HepG2 (cell line): ENCODE data around the gene IQGAP2. TPM values are rescaled to one million over a fixed set of nuclear protein-coding genes. Genes with fewer than 3 reads are reported as not detected.

ENCODE experiments used
- ATAC-seq: fragments of 200-7000 bp; cut with Tn5 transposase; 3 replicates; pipeline ENCODE4 v1.9.1; 2020; ENCODE audit warnings: mild to moderate bottlenecking, moderate library complexity
- BruUV-seq: library from RNA; stranded (reverse); fragments of 400-500 nt; replicated peaks from 2 replicates; lab custom pipeline; 2021; lab: Mats Ljungman, UMichigan
- CTCF ChIA-PET: fragments of 300-600 bp; formaldehyde crosslinking; extraction: SDS; loops from one replicate; lab custom pipeline; 2021; ENCODE audit warnings: low total read pairs, inconsistent platforms, low intra/inter-chr PET ratio; lab: Yijun Ruan, JAX
- POLR2A ChIA-PET: fragments of 350-600 bp; sonication (Branson Sonifier 250); formaldehyde crosslinking; loops from one replicate; lab custom pipeline; 2020; ENCODE audit warnings: antibody characterized with exemption, inconsistent platforms; lab: Yijun Ruan, JAX
- DNase-seq: peaks from one replicate; pipeline ENCODE4 v3.0.0-alpha.2; 2015; ENCODE audit warnings: low spot score
- FAIRE-seq: peaks from 3 replicates; lab custom pipeline; 2011; peaks lifted over from hg19 to GRCh38; lab: Jason Lieb, UNC
- H2AFZ ChIP-seq: one replicate; pipeline ENCODE4 v1.6.1; 2011; ENCODE audit warnings: low read length, inconsistent platforms
- H3K27ac ChIP-seq: fragments of 300-600 bp; 3 replicates; pipeline ENCODE4 v1.8.0; 2011; ENCODE audit warnings: mixed run types, mild to moderate bottlenecking, mixed read lengths, low read length, inconsistent platforms; ENCODE audit not compliant: insufficient read depth; ENCODE audit errors: extremely low read length
- H3K27me3 ChIP-seq, 2 experiments: fragments of 200-600 bp in 1 of 2; 2 replicates in 1 of 2; 3 replicates in 1 of 2; pipeline versions ENCODE4 v1.6.0 to v1.8.0; 2011; ENCODE audit warnings: low read length in 2 of 2, mild to moderate bottlenecking in 2 of 2, moderate library complexity in 2 of 2, inconsistent platforms in 1 of 2; ENCODE audit not compliant: insufficient read depth in 2 of 2, control insufficient read depth in 1 of 2
- H3K36me3 ChIP-seq, 2 experiments: fragments of 200-600 bp in 1 of 2; replicated peaks in 1 of 2; 2 replicates in 1 of 2; 3 replicates in 1 of 2; pipeline versions ENCODE4 v1.5.1 to v1.8.0; 2011; ENCODE audit warnings: low read length in 2 of 2, inconsistent platforms in 1 of 2; ENCODE audit not compliant: insufficient read depth in 2 of 2, control insufficient read depth in 1 of 2
- H3K4me1 ChIP-seq: 2 replicates; pipeline ENCODE4 v1.5.1; 2012; ENCODE audit warnings: low read length, inconsistent platforms; ENCODE audit not compliant: insufficient read depth
- H3K4me2 ChIP-seq: 2 replicates; pipeline ENCODE4 v1.6.0; 2011; ENCODE audit warnings: low read depth, low read length, inconsistent platforms
- H3K4me3 ChIP-seq, 3 experiments: fragments of 200-600 bp in 1 of 3; sonication (generic), shearing (Covaris generic) in 1 of 3; replicated peaks in 1 of 3; 2 replicates each; pipeline ENCODE4 v1.5.1; 2011 to 2016; ENCODE audit warnings: low read length in 3 of 3, inconsistent platforms in 2 of 3, low read depth in 2 of 3, mild to moderate bottlenecking in 2 of 3, control low read depth in 1 of 3, mixed read lengths in 1 of 3; ENCODE audit not compliant: insufficient read depth in 1 of 3
- H3K79me2 ChIP-seq: one replicate; pipeline ENCODE4 v1.6.1; 2011; ENCODE audit warnings: low read length, inconsistent platforms; ENCODE audit not compliant: insufficient read depth
- H3K9ac ChIP-seq: 2 replicates; pipeline ENCODE4 v1.6.0; 2011; ENCODE audit warnings: mild to moderate bottlenecking, low read depth, low read length, inconsistent platforms; ENCODE audit not compliant: insufficient read depth
- H3K9me3 ChIP-seq: 2 replicates; pipeline ENCODE4 v1.5.1; 2012; ENCODE audit warnings: mild to moderate bottlenecking, low read length
- H4K20me1 ChIP-seq: 2 replicates; pipeline ENCODE4 v1.6.0; 2011; ENCODE audit warnings: inconsistent platforms, mild to moderate bottlenecking, low read length, moderate library complexity; ENCODE audit not compliant: insufficient read depth
- CREB1 ChIP-seq, 2 experiments: fragments of 450-650 bp in 1 of 2; IDR thresholded peaks; 2 replicates each; pipeline ENCODE4 v1.6.1; 2016 to 2017; ENCODE audit warnings: control low read depth in 1 of 2, mild to moderate bottlenecking in 1 of 2, missing compliant biosample characterization in 1 of 2, missing genetic modification characterization in 1 of 2
- FOXA3 ChIP-seq: IDR thresholded peaks from 2 replicates; pipeline ENCODE4 v1.6.1; 2016; ENCODE audit warnings: missing genetic modification reagents, missing compliant biosample characterization
- GABPB1 ChIP-seq: IDR thresholded peaks from 2 replicates; pipeline ENCODE4 v1.6.1; 2016; ENCODE audit warnings: mild to moderate bottlenecking, missing genetic modification reagents, moderate library complexity, missing compliant biosample characterization
- JARID2 ChIP-seq: sonication (generic); formaldehyde crosslinking; IDR thresholded peaks from 2 replicates; pipeline ENCODE4 v1.8.1; 2023; ENCODE audit warnings: missing genetic modification reagents, inconsistent platforms; ENCODE audit not compliant: insufficient replicate concordance
- MBD4 ChIP-seq: IDR thresholded peaks from 2 replicates; pipeline ENCODE4 v1.6.1; 2012; ENCODE audit warnings: low read length, inconsistent platforms, borderline replicate concordance
- SIN3A ChIP-seq: IDR thresholded peaks from 2 replicates; pipeline ENCODE4 v1.6.1; 2011; ENCODE audit warnings: low read depth, mild to moderate bottlenecking, control low read depth, low read length, borderline replicate concordance
- SKI ChIP-seq: fragments of 450-650 bp; IDR thresholded peaks from one replicate; pipeline ENCODE4 v1.6.1; 2018; ENCODE audit warnings: mild to moderate bottlenecking; ENCODE audit not compliant: partially characterized antibody
- ZNF33A ChIP-seq: sonication (generic); formaldehyde crosslinking; IDR thresholded peaks from 2 replicates; pipeline ENCODE4 v1.5.1; 2020; ENCODE audit warnings: missing genetic modification reagents, mild to moderate bottlenecking, moderate library complexity, borderline replicate concordance
- ZNF607 ChIP-seq: sonication (generic); formaldehyde crosslinking; IDR thresholded peaks from 2 replicates; pipeline ENCODE4 v1.5.1; 2020; ENCODE audit warnings: missing genetic modification reagents, mild to moderate bottlenecking, borderline replicate concordance
- WGBS: methylation state at CpG from one replicate; pipeline ENCODE4 v1.1.6; 2017; ENCODE audit warnings: low lambda C conversion rate; 5-methylcytosine and 5-hydroxymethylcytosine counted together
- in situ Hi-C: cut with HindIII; loops from 2 replicates; pipeline ENCODE4 v1.10.0; 2017; ENCODE audit warnings: low pct_unique_long_range_greater_than_20kb; ENCODE audit not compliant: extremely low pct_ligation_motif_present
- intact Hi-C: fragments of 100-400 bp; cut with micrococcal nuclease; formaldehyde crosslinking; loops from one replicate; pipeline ENCODE4 v1.10.0; 2022; ENCODE audit not compliant: unreplicated experiment
- polyA plus RNA-seq, 8 experiments: library from polyadenylated mRNA; depleted of rRNA in 3 of 8; stranded (reverse) in 7 of 8; unstranded in 1 of 8; fragments of >200 nt; fragmentation: Illumina TruSeq in 4 of 8; extraction: Trizol in 4 of 8; gene quantifications; 2 replicates each; pipeline versions ENCODE4 v1.2.1 to v1.2.3, GENCODE V29; 2011 to 2016; ENCODE audit warnings: low read depth in 4 of 8, missing spikeins in 1 of 8, mixed read lengths in 1 of 8; ENCODE audit not compliant: insufficient read depth in 1 of 8
- total RNA-seq, 5 experiments: library from RNA; depleted of rRNA; stranded (reverse); fragments of >200 nt; fragmentation: Illumina TruSeq; extraction: Trizol; gene quantifications; 2 replicates each; pipeline ENCODE4 v1.2.3, GENCODE V29; 2016; ENCODE audit warnings: low read depth in 1 of 5
- TF ChIP-seq, protein P1 (sequence below): IDR thresholded peaks from 2 replicates; pipeline ENCODE4 v1.6.1; 2016; ENCODE audit warnings: low read depth, missing genetic modification reagents, missing compliant biosample characterization
- TF ChIP-seq, protein P2 (sequence below): sonication (generic); formaldehyde crosslinking; IDR thresholded peaks from 2 replicates; pipeline ENCODE4 v1.4.0; 2020; ENCODE audit warnings: missing genetic modification reagents
- TF ChIP-seq, protein P3 (sequence below): sonication (generic); formaldehyde crosslinking; conservative IDR thresholded peaks from 2 replicates; pipeline ENCODE4 v1.8.0; 2022; ENCODE audit warnings: missing genetic modification reagents

Gene IQGAP2
- total and polyA plus RNA-seq, 2 of the 13 experiments (the other 11 are each of a cell fraction or from before 2014, with no cell fraction given), result 35.2 to 83.3 TPM

- POLR2A ChIA-PET, result no interaction called here
- TF ChIP-seq, protein P1, sequence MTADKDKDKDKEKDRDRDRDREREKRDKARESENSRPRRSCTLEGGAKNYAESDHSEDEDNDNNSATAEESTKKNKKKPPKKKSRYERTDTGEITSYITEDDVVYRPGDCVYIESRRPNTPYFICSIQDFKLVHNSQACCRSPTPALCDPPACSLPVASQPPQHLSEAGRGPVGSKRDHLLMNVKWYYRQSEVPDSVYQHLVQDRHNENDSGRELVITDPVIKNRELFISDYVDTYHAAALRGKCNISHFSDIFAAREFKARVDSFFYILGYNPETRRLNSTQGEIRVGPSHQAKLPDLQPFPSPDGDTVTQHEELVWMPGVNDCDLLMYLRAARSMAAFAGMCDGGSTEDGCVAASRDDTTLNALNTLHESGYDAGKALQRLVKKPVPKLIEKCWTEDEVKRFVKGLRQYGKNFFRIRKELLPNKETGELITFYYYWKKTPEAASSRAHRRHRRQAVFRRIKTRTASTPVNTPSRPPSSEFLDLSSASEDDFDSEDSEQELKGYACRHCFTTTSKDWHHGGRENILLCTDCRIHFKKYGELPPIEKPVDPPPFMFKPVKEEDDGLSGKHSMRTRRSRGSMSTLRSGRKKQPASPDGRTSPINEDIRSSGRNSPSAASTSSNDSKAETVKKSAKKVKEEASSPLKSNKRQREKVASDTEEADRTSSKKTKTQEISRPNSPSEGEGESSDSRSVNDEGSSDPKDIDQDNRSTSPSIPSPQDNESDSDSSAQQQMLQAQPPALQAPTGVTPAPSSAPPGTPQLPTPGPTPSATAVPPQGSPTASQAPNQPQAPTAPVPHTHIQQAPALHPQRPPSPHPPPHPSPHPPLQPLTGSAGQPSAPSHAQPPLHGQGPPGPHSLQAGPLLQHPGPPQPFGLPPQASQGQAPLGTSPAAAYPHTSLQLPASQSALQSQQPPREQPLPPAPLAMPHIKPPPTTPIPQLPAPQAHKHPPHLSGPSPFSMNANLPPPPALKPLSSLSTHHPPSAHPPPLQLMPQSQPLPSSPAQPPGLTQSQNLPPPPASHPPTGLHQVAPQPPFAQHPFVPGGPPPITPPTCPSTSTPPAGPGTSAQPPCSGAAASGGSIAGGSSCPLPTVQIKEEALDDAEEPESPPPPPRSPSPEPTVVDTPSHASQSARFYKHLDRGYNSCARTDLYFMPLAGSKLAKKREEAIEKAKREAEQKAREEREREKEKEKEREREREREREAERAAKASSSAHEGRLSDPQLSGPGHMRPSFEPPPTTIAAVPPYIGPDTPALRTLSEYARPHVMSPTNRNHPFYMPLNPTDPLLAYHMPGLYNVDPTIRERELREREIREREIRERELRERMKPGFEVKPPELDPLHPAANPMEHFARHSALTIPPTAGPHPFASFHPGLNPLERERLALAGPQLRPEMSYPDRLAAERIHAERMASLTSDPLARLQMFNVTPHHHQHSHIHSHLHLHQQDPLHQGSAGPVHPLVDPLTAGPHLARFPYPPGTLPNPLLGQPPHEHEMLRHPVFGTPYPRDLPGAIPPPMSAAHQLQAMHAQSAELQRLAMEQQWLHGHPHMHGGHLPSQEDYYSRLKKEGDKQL, result no peak
- TF ChIP-seq GABPB1, result no peak
- TF ChIP-seq, protein P2, sequence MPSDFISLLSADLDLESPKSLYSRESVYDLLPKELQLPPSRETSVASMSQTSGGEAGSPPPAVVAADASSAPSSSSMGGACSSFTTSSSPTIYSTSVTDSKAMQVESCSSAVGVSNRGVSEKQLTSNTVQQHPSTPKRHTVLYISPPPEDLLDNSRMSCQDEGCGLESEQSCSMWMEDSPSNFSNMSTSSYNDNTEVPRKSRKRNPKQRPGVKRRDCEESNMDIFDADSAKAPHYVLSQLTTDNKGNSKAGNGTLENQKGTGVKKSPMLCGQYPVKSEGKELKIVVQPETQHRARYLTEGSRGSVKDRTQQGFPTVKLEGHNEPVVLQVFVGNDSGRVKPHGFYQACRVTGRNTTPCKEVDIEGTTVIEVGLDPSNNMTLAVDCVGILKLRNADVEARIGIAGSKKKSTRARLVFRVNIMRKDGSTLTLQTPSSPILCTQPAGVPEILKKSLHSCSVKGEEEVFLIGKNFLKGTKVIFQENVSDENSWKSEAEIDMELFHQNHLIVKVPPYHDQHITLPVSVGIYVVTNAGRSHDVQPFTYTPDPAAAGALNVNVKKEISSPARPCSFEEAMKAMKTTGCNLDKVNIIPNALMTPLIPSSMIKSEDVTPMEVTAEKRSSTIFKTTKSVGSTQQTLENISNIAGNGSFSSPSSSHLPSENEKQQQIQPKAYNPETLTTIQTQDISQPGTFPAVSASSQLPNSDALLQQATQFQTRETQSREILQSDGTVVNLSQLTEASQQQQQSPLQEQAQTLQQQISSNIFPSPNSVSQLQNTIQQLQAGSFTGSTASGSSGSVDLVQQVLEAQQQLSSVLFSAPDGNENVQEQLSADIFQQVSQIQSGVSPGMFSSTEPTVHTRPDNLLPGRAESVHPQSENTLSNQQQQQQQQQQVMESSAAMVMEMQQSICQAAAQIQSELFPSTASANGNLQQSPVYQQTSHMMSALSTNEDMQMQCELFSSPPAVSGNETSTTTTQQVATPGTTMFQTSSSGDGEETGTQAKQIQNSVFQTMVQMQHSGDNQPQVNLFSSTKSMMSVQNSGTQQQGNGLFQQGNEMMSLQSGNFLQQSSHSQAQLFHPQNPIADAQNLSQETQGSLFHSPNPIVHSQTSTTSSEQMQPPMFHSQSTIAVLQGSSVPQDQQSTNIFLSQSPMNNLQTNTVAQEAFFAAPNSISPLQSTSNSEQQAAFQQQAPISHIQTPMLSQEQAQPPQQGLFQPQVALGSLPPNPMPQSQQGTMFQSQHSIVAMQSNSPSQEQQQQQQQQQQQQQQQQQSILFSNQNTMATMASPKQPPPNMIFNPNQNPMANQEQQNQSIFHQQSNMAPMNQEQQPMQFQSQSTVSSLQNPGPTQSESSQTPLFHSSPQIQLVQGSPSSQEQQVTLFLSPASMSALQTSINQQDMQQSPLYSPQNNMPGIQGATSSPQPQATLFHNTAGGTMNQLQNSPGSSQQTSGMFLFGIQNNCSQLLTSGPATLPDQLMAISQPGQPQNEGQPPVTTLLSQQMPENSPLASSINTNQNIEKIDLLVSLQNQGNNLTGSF (CRISPR knock-in tag), result no peak
- no peak for TF ChIP-seq SIN3A
- no peak for TF ChIP-seq SKI
- no peak for TF ChIP-seq MBD4
- no peak for TF ChIP-seq CREB1 (IDR thresholded peaks at IDR 0.05)
- no peak for TF ChIP-seq CREB1 (CRISPR knock-in tag; IDR thresholded peaks at IDR 0.05)
- TF ChIP-seq, protein P3, sequence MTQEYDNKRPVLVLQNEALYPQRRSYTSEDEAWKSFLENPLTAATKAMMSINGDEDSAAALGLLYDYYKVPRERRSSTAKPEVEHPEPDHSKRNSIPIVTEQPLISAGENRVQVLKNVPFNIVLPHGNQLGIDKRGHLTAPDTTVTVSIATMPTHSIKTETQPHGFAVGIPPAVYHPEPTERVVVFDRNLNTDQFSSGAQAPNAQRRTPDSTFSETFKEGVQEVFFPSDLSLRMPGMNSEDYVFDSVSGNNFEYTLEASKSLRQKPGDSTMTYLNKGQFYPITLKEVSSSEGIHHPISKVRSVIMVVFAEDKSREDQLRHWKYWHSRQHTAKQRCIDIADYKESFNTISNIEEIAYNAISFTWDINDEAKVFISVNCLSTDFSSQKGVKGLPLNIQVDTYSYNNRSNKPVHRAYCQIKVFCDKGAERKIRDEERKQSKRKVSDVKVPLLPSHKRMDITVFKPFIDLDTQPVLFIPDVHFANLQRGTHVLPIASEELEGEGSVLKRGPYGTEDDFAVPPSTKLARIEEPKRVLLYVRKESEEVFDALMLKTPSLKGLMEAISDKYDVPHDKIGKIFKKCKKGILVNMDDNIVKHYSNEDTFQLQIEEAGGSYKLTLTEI, result no peak
- no peak for TF ChIP-seq FOXA3 (CRISPR knock-in tag)
- no peak for TF ChIP-seq ZNF607
- TF ChIP-seq JARID2 (CRISPR knock-in tag), result no peak
- TF ChIP-seq ZNF33A (CRISPR knock-in tag), result no peak
Observed at GRCh38 chr5:76662521-76662920, 259.4 kb downstream of the IQGAP2 start.

More at GRCh38 chr5:76662521-76662920, 259.4 kb downstream of the IQGAP2 start:
- CTCF ChIA-PET, result no interaction called here
- Histone ChIP-seq H3K27ac (no peak overlapping the region), H3K9me3 (no peaks in the 10 kb centered on the region), H3K36me3 (peaks cover 10 to 38% of the 10 kb centered on the region in 2 experiments), H3K79me2 (no peaks in the 10 kb centered on the region), H3K9ac (no peak overlapping the region), H3K4me3 (no peak overlapping the region), H3K4me1 (peaks cover 9% of the 10 kb centered on the region), H3K4me2 (no peak overlapping the region), H3K27me3 (no peaks in the 10 kb centered on the region; a peak in 1 of 5 replicates), H2AFZ (no peak overlapping the region), H4K20me1 (no peaks in the 10 kb centered on the region)
- WGBS, result 97% methylated on average over 5 of the region's 5 CpGs
- BruUV-seq, result no TSS peak
- DNase-seq (no peak), ATAC-seq (no peak), FAIRE-seq (no peak)
- in situ Hi-C loops (no loop called here), intact Hi-C loops (no loop called here)
